Ovary (tissue), 3 donors: ENCODE results near the gene ABCC1.

Source experiments
- CTCF ChIP-seq, 3 donors: fragments of 450-650 bp in 2 of 3; fragments of 200-600 bp in 1 of 3; IDR thresholded peaks; one replicate each; pipeline versions ENCODE4 v1.5.1 to v1.8.0; 2016 to 2022; ENCODE audit warnings: antibody characterized with exemption in 3 of 3, mild to moderate bottlenecking in 1 of 3
- EP300 ChIP-seq: sonication (generic); formaldehyde crosslinking; IDR thresholded peaks from one replicate; pipeline ENCODE4 v1.6.1; 2017; ENCODE audit warnings: antibody characterized with exemption
- POLR2A ChIP-seq: fragments of 450-650 bp; IDR thresholded peaks from one replicate; pipeline ENCODE4 v1.6.1; 2017; ENCODE audit warnings: antibody characterized with exemption, mild to moderate bottlenecking, moderate library complexity
- donor health status: DM: no; HTN: no; CAD: no.

GRCh38 chr16:16000685-16001084 lies 51.3 kb downstream of the ABCC1 start:
- TF ChIP-seq CTCF (IDR thresholded peaks at IDR 0.05) (no peak), POLR2A (no peak), EP300 (no peak)
